ENCODE data around the gene NEUROD4.
A peak's percentile ranks its signal among the peaks of the same experiment; 100 is the strongest.
"Not testable (repeated sequence)": the region's sequence is repeated elsewhere in the genome, so short reads cannot be mapped to it uniquely, and the experiment has no call there.

NEUROD4 gene, protein sequence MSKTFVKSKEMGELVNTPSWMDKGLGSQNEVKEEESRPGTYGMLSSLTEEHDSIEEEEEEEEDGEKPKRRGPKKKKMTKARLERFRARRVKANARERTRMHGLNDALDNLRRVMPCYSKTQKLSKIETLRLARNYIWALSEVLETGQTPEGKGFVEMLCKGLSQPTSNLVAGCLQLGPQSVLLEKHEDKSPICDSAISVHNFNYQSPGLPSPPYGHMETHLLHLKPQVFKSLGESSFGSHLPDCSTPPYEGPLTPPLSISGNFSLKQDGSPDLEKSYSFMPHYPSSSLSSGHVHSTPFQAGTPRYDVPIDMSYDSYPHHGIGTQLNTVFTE

DNA sequence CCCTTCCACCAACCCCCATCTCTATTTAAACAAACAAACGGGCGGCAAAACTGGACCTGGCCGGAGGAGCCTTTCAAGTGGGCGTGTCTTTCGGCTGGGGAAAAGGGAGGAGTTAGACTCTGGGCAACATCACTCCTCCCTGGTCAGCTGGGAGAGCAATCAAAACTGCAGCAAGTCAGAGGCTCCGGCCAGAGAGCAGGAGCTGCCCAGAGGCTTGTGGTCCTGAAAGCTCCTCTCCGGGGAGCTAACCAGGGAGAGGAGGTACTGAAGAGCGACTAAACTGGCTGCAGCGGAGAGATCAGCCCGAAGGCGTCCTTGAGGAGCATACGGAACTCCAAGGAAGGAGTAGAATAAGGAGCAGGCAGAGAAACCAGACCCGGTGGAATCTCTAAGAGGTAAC is at the start of gene NEUROD4:
Gene NEUROD4 (plus strand): TSS at position 191 of the 400 bp plus-strand sequence. CDS start 6,466 bp downstream, outside the sequence.
- peak in 18 of 58 donors; percentile 2 to 36 (median 10) for DNase-seq

DNA sequence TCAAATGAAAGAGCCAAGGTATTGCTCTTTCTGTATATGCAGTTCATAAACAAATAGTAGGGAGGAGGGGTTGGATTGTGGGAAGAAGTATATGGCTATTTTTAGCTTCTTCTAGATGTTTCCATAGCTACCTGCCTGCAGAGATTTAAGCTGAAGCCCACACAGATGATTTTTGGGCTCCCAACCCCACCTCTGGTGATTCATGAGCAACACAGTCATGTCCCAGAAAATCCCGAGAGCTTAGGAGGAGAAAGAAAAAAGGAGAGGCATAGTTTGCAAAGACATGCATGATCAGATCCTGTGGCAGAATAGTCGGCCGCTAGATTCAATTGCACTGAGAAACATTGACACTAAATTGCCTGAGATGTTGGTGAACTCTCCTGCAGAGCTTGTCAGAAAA is 49.0 kb upstream of the NEUROD4 start:
- DNase-seq: peak in 3 of 58 donors; percentile 13 to 42 (median 26)

DNA sequence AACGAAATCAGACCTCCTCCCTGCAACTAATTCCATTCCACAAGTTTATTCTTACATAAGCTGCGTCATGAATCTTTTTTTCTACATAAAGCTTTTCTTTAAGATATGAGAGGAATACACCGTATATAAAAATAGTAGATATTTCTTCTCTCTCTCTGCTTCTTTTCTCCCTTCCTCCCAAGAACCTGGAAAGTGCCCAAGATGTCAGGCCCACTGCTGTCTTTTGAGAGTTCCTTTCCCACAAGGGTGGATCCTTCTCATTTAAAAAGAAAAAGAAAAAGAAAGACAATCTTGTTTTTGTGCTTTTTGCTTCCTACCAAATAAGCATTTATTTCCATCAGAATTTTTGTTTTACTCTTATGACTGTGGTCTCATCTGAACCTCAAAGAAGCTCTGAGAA is 46.2 kb upstream of the NEUROD4 start:
- no peak for DNase-seq

DNA sequence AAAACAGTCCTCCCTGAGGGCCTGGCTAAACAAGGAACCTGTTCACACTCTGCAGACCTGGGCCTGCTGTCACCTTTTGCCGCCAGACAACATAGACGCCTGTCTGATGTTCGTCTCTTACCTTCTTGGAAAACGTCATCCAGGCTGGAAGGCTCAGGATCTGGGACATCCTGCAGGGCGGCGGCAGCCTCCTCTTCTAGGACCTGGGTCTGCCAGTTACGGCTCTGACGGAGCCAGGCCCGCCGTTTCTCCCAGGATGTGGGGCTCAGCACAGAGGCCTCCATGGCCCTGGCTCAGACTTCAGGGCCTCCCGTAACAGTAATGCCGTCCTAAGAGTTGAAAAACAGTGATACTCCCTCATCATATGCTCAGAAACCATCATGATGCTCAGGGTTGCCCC is 45.5 kb upstream of the NEUROD4 start:
- DNase-seq: no peak

DNA sequence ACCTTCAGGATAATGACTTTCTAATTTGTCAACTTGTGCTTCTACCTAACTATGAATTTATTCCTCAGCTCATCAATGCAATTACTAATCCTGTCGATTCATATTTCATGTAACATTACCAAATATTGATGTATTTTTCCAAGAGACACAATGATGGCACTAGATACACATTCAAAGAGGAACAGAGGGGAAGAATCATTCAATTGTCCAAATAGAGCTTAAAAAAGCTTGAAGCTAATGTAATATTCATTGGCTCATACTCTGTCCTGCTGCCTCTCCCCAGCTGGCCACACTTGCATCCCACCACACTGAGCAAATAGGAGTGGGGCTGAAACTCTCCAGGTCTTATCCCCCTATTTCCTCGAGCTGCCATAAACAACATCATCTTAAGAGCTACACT is 44.5 kb upstream of the NEUROD4 start:
- peak in 1 of 58 donors; percentile 36 for DNase-seq

DNA sequence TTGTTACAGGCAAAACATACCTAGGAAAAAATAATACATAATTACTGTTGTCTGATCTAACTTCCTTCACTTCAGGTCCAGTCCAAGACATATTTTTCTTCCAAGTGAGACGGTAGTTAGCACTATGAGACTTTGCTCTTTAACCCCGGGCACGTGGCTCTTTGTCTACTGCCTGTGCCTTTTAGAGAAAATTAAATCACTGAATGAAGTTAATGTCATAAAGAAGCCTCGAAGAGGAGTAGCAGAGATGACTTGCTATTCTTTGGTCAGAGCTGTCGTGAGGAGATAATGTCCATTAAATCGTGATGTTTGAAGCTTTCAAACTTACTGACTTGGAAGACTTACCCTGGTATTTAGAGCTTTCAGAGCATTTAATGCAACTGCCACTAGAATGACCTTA is 43.9 kb upstream of the NEUROD4 start:
- no peak for DNase-seq

DNA sequence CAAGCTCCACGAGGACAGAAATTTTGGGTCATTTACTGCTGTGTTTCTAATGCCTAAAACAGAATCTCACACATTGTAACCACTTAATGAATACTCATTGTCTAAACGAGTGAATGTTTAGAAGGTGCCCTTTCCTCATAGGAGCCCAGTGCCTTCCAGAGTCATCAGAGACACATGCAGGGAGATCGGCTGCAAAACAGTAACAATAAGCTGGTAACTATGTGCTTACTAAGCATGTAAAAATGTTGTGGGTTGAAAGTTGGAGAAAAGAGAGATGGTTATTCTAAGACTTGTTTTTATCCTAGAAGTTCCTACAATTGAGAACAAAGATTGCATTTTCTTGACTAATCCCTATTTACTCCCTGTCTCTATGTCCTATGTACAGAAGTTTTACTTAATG is 42.6 kb upstream of the NEUROD4 start:
- DNase-seq: no peak

DNA sequence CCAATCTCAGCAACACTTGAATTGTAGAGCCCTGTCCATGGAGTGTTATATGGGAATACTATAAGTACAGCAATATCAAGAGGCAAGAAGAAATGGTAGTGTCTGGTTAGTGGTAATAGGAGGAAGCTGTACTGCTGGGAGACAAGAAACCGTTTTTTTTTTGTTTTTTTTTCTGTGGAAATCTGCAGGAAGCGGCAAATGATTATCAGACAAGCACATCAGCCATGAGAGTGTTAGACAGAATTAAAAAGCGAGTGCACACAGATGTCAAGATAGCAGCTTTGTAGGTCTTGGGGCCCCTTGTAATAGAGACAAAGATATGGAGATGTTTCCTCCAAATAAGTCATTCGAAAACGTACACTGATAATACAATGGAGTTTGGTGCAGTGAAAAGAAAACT is 41.9 kb upstream of the NEUROD4 start:
- no peak for DNase-seq

DNA sequence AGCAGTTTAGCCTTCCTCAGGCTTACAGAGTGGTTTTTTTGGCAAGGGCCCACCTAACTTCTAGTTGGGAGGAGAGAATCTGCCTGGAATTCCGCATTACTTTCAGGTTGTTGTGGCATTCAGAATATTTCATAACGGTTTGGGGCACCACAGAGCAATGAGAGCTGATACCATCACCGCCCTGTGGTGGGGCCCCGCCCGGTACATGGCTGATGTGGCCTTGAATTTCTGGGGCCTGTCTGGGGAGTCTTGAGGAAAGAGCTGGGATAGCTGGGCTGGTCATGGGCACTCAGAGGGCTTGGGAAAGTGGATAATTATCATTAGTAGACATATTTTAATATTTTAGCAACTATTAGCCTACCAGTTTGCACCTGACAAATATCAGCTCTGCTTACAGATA is 39.4 kb upstream of the NEUROD4 start:
- no peak for DNase-seq

DNA sequence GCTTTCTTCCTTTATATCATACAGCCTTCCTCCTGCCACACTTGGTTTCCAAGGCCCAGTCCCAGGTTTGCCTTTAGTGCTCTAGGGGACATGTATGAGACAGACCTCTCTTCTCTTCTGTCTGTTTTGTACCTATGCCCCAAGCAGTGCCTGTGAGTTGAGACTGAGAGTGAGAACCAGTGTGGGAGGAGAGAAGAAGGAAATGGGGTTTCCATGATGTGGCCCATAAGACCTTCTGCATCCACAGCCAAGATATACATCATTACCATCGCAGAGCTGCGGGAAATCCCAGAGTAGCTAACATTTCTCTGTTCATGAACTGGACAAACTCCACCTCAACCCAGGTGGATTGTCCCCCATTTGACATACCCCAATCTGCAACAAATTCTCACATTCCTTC is 38.0 kb upstream of the NEUROD4 start:
- no peak for DNase-seq

DNA sequence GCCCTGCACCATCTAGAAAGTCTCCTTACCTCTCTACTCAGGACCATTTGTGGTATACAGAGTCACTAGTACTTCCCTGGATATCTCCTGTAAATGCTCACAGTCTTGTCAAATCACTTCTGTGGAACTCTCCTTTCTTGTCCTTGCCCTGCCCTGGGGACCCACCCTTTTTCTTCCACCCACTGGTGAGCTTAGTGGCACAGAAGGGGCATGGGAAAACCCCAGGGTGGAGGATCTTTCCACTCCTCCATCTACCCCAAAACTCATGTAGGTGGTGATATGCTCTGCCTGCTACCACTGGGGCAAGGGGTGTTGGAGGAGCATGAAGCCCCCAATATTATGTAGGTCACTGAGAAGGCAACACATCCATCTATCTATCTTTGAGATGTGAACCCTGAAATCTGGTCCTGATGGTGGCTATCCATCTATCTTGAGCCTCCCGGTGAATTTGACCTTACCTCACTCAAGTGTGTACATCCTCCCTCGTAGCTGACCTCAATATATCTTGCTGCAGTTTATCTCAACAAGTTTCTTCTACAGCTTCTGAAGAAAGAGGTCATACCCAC is 36.2 kb upstream of the NEUROD4 start:
- no peak for DNase-seq

DNA sequence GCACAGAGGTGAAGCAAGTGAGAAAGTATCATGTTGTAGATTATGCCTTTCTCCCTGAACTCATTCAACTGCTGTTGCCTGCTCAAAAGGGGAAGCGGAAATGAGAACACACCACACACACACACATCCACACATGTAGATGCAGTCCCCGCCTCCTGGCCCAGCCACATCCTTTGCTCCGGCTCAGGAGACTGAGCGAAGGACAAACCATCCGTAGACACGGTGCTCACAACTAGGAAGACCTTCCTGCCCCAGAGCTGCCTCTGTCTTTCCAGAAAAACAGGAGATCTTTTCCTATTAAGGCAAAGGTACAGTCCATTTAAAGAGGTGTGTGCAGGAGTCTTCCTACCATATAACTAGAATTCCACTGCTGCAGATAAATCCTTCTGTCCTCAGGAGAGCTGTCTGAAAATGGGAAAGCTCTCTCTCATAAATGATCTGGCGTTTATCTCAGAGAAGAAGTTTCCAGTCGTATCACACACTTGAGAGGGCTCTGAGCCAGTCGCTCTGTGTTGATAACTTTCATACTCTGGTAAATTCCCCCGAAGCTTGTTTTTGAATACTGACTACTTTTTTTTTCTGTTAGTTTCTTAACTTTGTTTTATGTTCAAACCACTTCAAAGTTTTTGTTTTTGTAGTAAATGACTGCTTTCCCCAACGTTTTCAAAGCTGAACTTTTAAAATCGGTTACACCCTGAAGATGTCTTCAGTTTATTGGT is 35.0 kb upstream of the NEUROD4 start, which contains the start of gene TESPA1:
Gene TESPA1 (minus strand): TSS at position 105 of the 719 bp plus-strand sequence. CDS start 10,200 bp downstream, outside the sequence.
- DNase-seq: peak in 2 of 58 donors; percentile 6 to 22

DNA sequence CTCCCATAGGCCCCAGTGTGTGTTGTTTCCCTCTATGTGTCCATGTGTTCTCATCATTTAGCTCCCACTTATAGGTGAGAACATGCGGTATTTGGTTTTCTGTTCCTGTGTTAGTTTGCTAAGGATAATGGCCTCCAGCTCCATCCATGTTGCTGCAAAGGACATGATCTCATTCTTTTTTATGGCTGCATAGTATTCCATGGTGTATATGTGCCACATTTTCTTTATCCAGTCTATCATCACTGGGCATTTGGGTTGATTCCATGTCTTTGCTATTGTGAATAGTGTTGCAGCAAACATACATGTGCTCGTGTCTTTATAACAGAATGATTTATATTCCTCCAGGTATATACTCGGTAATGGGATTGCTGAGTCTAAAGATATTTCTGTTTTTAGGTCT is 33.0 kb upstream of the NEUROD4 start:
- DNase-seq: not testable (repeated sequence)

DNA sequence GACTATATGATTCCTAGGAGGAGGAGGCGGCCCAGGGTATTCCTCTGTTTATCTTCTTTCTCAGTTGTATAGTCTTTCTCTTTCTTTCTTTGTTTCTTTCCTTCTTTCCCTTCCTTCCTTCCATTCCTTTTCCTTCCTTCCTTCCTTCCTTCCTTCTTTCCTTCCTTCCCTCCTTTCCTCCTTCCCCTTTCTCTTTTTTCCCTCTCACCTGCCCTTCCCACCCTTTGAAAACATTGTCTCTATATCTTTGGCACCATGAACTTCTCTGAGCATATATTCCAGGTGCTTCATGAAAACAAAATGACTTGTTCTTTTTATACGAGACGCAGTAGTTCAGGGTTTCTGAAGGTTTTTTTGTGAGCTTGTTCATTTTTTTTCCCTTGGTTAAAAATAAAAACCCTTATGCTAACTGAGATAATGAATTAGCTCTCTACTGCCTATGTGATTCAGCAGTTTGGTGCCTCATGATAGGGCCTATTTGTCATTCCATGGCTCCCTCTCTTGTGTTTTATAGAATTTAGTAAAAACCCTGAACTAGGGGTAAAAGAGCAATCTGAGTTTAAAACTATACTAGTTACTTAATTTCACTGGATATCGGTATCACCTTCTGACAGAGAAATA is 32.1 kb upstream of the NEUROD4 start:
- no peak for DNase-seq

DNA sequence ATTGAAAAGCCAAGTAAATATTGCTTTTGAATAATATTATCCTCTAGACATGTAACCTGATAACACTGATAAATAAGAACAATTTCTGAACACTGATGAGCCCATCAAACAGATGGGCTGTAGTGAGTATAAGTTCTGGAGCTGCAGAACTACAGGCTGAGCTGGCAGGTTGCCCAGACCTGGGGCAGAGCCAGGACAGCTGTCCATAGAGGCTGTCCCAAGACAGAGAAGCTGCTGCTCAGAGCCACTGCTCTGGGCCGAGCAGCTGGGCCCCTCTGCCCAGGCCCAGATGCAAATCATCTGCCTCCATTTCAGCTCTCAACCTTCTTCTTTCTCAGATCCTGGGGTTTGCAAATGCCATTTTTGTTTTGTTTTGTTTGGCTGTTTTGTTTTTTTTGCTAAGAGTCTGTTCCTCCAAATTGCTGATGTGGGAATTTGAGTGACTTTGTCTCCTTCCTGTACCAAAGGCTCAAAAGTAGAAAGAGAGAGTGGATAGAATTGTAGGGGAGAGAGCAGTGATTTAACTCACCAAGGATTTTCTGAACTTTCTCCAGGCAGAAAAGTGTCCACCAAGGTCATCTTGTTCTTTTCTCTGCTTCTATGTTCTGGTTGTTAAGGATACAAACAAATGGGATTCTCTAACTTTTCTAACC is 31.2 kb upstream of the NEUROD4 start:
- DNase-seq: peak in 50 of 58 donors; percentile 12 to 92 (median 68)

DNA sequence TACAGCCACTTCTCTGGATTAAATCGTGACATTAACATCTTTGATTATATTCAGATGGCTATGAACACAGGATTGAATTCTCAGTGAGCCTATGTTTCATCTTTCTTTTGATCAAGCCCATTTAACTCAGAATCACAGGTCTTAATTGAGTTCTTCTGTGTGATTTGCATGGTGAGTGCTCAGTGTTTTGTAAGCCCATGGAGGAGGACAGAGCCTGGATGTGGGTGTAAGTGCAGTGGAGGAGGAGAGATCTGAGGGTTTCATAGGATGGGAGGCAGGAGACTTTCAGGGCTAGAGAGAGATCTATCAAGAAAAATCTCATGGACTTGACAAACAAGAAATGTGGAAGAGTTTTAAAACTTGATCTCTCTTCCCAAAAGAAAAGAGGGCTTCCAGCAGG is 29.9 kb upstream of the NEUROD4 start:
- peak in 2 of 58 donors; percentile 3 to 9 for DNase-seq

DNA sequence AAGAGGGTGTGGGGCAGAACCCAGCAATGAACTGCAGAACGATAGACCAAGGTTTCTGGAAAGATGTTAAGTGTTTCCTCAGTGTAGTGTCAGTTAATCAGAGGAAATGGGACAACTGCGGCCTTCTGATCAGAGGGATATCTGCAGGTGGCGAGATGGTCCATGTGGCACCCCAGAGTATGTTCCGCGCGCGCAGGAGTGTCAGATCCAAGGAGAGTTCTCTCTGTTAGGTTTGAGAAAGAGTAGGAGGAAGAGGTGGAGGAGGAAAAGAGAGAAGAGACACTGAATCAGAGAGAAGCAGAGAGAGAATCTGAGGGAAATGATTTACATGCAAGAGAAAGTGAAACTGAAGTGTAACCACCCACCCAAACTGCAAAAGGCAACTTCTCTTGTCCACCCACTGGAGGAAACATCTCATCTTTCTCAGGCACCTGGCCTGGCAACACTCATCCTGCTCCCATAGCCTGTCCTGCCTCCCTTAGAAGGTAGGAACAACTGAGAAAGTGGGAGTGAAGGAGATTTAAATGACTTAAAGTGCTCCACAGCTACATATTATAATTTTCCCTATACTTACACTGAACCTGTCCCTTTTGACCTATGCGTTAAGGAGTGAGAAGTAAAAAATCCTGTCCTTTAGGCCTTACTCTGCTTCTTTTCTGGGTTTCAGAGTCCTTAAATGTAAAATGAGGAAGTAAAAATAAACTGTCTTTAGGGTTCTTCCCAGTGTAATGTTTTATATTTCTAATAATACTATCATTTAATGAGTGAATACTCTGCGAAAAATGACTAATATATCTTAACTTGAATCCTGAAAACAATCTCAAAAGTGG is 28.4 kb upstream of the NEUROD4 start:
- peak in 3 of 58 donors; percentile 12 to 19 (median 16) for DNase-seq

DNA sequence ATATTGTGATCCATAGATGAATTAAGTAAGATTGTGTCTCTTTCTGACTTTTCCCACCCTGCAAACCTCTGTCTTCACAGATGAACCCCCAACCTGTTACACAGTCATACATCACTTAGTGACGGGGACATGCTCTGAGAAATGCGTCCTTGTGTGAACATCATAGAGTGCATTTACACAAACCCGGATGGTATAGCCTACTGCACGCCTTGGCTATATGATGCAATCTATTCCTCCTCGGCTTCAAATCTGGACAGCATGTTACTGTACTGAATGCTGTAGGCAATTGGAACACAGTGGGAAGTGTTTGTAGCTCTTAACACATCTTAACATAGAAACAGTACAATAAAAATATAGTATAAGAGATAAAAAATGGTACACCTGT is 27.8 kb upstream of the NEUROD4 start:
- peak in 3 of 58 donors; percentile 6 to 44 (median 15) for DNase-seq

DNA sequence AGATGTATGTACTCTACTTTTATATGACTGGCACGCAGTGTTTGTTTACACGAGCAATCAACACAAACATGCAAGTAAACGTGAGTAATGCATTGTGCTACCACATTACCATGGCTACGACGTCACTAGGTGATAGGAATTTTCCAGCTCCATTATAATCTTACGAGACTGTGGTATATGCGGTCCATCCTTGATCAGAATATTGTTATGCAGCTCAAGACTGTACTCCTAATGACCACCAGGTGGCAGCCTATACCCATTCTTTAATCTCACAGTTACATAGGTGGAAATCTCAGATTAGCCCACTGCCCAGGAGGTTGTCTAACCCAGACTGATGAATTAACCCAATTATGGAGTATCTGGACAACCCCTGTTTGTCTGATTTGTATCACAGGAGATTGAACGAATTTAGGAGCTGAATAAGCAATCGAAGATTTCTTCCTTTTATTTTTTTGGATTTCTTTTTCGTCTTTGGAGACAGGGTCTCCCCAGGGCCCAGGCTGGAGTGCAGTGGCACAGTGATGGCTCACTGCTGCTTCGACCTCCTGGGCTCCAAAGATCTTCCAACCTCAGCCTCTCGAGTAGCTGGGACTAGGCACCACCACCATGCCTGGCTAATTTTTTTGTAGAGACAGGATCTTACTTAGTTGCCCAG is 26.5 kb upstream of the NEUROD4 start:
- peak in 29 of 58 donors; percentile 7 to 64 (median 32) for DNase-seq

DNA sequence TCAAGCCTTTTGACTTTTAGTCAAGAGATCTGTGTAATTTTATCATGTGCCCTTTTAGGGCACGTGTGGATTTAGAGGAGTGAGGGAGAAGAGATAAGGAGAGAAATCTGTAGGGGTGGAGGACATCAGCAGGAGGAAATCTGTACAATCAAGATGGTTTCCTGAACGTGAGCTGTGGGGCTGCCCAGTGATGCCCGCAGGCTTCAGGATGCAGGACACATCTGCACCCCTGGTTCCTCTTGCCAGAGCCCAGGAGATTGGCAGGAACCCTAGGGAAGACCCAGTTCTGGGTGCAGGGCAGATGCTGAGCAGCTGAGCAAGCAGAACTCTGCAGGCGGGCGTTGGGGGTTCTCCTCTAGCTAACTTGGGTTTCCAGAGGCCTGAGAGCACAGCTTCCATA is 23.6 kb upstream of the NEUROD4 start:
- DNase-seq: no peak

Data from anterior cingulate cortex (tissue), 58 donors.